Measurements from ENCODE around the gene ZNF28.
"Not testable (repeated sequence)": the region's sequence is repeated elsewhere in the genome, so short reads cannot be mapped to it uniquely, and the experiment has no call there.

DNA sequence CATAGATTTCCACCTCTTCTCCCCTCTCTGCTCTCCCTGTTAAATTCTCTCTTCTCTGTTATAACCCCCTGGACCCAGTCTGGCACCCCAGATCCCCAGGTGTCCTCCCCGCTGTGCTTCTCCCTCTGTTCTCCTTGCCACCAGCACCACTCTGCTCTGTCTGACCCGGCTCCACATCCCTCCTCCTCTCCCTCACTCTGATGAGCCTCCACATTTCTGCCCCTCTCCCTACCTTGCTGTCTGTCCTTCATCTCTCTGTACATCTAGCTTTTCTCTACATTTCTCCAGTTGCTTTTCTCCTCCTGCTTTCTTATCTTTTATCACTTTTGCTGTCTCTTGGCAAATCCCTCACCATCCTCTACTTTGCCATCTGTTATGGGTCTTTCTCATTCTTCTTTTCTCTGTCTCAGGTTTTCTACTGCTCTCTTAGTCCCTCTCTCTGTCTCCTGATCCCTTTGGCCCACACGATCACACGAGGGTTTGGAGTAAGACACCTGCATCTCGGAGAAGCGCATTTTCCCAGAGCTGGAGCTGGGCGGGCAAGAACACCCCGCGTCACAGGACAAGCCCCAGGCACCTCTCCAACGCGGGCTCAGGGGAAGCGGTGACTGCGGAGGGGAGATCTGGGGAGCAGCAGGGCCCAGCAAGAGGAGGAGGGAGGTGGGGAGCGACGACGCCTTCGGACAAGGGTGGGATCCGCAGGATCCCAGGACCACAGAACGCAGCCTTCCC, 795 bp downstream of the ZNF28 start:
- TF ChIP-seq, protein P1, sequence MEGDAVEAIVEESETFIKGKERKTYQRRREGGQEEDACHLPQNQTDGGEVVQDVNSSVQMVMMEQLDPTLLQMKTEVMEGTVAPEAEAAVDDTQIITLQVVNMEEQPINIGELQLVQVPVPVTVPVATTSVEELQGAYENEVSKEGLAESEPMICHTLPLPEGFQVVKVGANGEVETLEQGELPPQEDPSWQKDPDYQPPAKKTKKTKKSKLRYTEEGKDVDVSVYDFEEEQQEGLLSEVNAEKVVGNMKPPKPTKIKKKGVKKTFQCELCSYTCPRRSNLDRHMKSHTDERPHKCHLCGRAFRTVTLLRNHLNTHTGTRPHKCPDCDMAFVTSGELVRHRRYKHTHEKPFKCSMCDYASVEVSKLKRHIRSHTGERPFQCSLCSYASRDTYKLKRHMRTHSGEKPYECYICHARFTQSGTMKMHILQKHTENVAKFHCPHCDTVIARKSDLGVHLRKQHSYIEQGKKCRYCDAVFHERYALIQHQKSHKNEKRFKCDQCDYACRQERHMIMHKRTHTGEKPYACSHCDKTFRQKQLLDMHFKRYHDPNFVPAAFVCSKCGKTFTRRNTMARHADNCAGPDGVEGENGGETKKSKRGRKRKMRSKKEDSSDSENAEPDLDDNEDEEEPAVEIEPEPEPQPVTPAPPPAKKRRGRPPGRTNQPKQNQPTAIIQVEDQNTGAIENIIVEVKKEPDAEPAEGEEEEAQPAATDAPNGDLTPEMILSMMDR (conservative IDR thresholded peaks at IDR 0.05; ENCODE audit: low read depth, low read length): not testable (repeated sequence)
- TF ChIP-seq EZH2 (IDR thresholded peaks at IDR 0.05; ENCODE audit: low read length, unreplicated experiment); EZH2phosphoT487 (IDR thresholded peaks at IDR 0.05; ENCODE audit: borderline replicate concordance, low read length): not testable (repeated sequence)
